Kidney capillary endothelial cell (primary cell): ENCODE measurements around the gene NRROS.

Source experiments
- DNase-seq: peaks from one replicate; pipeline ENCODE4 v3.0.0-alpha.2; 2018; ENCODE audit warnings: low spot score

The NRROS gene

DNA sequence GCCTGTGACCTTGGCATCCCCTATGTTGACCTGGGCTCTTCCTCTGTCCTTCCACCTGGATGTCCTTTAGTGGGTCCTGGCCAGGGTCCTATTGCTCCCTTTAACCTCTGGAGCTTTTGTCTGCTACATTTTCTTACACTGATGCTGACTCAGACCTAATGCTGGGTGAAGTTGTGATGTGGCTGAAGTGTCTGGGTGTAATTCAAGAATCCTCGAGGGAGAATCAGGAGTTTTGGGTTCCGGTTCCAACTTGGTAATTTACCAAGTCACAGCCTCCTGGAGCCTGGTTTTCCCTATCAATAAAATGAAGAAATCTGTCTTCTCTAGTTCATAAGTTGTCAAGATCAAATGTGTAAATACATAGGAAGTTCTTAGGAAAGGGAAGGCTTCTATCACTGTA lies 46.9 kb downstream of the NRROS start:
- DNase-seq = no peak

- DNase-seq = no peak
Observed at GRCh38 chr3:196688349-196688748, 48.9 kb downstream of the NRROS start.

DNA sequence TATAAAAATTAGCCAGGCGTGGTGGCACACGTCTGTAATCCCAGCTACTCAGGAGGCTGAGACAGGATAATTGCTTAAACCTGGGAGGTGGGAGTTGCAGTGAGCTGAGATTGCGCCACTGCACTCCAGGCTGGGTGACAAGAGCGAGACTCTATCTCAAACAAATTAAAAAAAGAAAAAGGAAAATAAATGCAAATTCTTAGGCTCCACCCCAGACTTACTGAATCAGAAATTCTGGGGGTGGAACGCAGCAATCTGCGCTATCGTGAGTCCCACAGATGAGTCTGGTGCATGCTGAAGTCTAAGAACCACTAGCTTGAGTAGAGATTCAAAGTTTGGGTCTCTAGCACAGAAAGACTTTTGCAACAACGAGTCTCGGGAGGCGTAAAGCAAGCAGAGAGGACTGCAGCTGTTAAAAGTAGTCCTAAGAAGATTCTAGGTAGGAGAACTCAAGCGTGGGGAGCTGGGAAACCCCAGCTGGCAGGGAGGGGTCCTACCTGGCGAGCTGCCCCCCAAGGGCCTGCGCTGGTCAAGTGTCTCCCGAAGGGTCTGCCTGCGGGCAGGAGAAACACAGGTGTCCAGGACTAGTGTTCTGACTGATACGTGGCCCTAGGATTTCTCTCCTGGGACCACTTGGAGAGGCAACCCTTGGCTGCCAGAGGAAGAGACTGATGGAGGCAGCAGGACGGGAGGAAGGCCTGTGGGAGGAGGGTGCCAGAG lies 50.6 kb downstream of the NRROS start:
- no peak for DNase-seq

GRCh38 chr3:196691386-196691785 lies 51.9 kb downstream of the NRROS start:
- no peak for DNase-seq

DNA sequence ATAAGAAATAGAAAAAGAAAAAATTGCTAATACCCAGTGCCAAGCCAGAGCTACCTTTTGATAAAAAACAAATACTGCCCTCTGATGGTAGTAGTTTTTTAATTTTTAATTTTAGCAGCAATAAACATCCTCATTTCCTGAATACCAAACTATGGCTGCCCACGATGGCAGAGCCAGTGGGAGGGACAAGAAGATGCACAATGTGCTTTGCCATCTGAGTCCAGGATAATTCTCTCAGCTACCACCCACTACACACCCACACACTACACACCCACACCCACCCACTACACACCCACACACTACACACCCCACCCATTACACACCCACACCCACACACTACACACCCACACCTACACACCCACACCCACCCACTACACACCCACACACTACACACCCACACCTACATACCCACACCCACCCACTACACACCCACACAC lies 54.7 kb downstream of the NRROS start:
- DNase-seq = no peak

GRCh38 chr3:196694941-196695848 lies 55.7 kb downstream of the NRROS start:
- no peak for DNase-seq

DNA sequence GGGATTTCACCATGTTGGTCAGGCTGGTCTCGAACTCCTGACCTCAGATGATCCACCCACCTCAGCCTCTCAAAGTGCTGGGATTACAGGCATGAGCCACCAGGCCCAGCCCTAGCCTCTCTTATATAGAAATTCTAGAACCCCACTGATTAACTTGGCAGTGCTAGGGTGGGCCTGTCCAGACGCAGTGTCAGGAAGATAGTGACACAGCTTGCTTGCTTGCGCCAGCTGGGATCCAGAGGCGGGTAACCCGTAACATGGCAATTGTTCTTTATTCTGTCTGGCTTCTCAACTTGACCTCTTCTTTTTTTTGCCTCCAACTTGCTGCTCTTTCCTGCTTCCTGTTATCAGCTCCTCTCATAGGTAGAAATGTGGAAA lies 56.3 kb downstream of the NRROS start:
- DNase-seq = no peak

GRCh38 chr3:196697270-196697669 lies 57.8 kb downstream of the NRROS start:
- DNase-seq = no peak

- no peak for DNase-seq
Observed at GRCh38 chr3:196699749-196700148, 60.3 kb downstream of the NRROS start.

- DNase-seq = no peak
Observed at GRCh38 chr3:196700801-196701200, 61.3 kb downstream of the NRROS start.

DNA sequence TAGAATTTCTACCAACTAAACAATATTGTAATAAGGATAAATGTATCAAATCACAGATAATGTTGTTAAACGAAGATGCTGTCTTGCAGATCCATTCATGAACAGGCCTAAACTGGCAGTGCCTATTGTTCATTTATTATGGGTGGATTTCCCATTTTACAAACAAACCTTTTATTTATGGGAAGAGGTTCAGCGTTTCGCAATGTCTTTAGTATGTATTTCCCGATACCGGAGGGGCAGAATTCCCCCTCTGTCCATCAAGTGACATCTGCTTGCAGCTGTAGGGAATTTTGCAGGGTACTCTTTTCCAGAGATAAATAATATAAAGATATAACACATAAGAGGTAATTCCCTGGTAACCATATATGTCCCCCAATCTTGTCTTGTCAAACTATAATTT lies 66.8 kb downstream of the NRROS start:
- no peak for DNase-seq

- no peak for DNase-seq
Observed at GRCh38 chr3:196706731-196707130, 67.2 kb downstream of the NRROS start.

GRCh38 chr3:196707566-196707965 lies 68.1 kb downstream of the NRROS start:
- no peak for DNase-seq

DNA sequence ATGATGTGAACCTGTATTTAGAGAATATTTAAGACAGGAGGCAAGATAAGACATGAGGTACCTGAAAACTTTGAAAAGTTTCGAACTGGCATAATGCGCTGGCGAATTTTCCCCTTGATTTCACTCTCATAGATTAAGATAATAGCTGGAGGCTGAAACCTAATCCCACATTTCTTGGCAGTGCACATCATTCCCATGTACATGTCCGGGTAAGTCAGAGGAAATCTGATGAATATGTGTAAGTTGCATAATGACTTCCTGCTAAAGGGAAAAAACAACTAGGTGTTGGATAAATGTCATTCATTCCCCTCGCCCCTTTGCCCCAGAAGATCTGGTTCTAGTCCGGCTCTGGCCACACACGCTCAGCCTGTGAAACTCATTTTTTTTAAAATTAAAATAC lies 69.0 kb downstream of the NRROS start:
- DNase-seq = no peak
